Neuronal stem cell (in vitro differentiated cells): ENCODE measurements around the gene HSPA2.
"Not testable (repeated sequence)": the region's sequence is repeated elsewhere in the genome, so short reads cannot be mapped to it uniquely, and the experiment has no call there.

Source experiments
- DNase-seq: peaks from one replicate; pipeline ENCODE4 v3.0.0-alpha.2; 2013; ENCODE audit warnings: low spot score
- H2AFZ ChIP-seq: one replicate; pipeline ENCODE4 v1.6.1; 2013; ENCODE audit warnings: mild to moderate bottlenecking, low read length, inconsistent platforms
- H2AK5ac ChIP-seq: 2 replicates; pipeline ENCODE4 v1.6.1; 2013; ENCODE audit warnings: low read depth, mild to moderate bottlenecking, inconsistent platforms, low read length, moderate library complexity, mixed read lengths
- H2BK120ac ChIP-seq: 2 replicates; pipeline ENCODE4 v1.6.1; 2013; ENCODE audit warnings: low read depth, mild to moderate bottlenecking, inconsistent platforms, low read length, moderate library complexity, mixed read lengths
- H2BK12ac ChIP-seq: one replicate; pipeline ENCODE4 v1.6.1; 2013; ENCODE audit warnings: low read length, inconsistent platforms
- H2BK15ac ChIP-seq: 2 replicates; pipeline ENCODE4 v1.6.1; 2013; ENCODE audit warnings: mild to moderate bottlenecking, low read length, inconsistent platforms, mixed read lengths
- H2BK5ac ChIP-seq: one replicate; pipeline ENCODE4 v1.6.1; 2013; ENCODE audit warnings: inconsistent platforms, mild to moderate bottlenecking, low read length, moderate library complexity
- H3K14ac ChIP-seq: one replicate; pipeline ENCODE4 v1.6.1; 2013; ENCODE audit warnings: low read length, inconsistent platforms
- H3K18ac ChIP-seq: 2 replicates; pipeline ENCODE4 v1.6.1; 2013; ENCODE audit warnings: low read length, inconsistent platforms
- H3K23ac ChIP-seq: 2 replicates; pipeline ENCODE4 v1.6.1; 2013; ENCODE audit warnings: low read depth, mild to moderate bottlenecking, mixed read lengths, low read length, inconsistent platforms; ENCODE audit not compliant: poor library complexity
- H3K27ac ChIP-seq: replicated peaks from 3 replicates; pipeline ENCODE4 v1.5.1; 2013; ENCODE audit warnings: low read length, inconsistent platforms
- H3K27me3 ChIP-seq, 3 experiments: 2 replicates each; pipeline ENCODE4 v1.6.1; 2013; ENCODE audit warnings: low read length in 3 of 3, mild to moderate bottlenecking in 2 of 3, inconsistent platforms in 1 of 3, low read depth in 1 of 3, mixed read lengths in 1 of 3, moderate library complexity in 1 of 3; ENCODE audit not compliant: control insufficient read depth in 3 of 3, insufficient read depth in 3 of 3
- H3K36me3 ChIP-seq, 2 donors: replicated peaks in 1 of 2; 2 replicates each; pipeline ENCODE4 v1.6.1; 2013; ENCODE audit warnings: low read length in 2 of 2; ENCODE audit not compliant: control insufficient read depth in 2 of 2, insufficient read depth in 2 of 2
- H3K4ac ChIP-seq: 2 replicates; pipeline ENCODE4 v1.6.1; 2013; ENCODE audit warnings: inconsistent platforms, mild to moderate bottlenecking, low read length, moderate library complexity
- H3K4me1 ChIP-seq, 2 donors: 1 replicate in 1 of 2; 2 replicates in 1 of 2; pipeline ENCODE4 v1.6.1; 2013; ENCODE audit warnings: low read length in 2 of 2, low read depth in 1 of 2; ENCODE audit not compliant: control insufficient read depth in 2 of 2, insufficient read depth in 1 of 2
- H3K4me2 ChIP-seq: one replicate; pipeline ENCODE4 v1.6.1; 2013; ENCODE audit warnings: mild to moderate bottlenecking, low read length, inconsistent platforms; ENCODE audit not compliant: insufficient read depth, poor library complexity, severe bottlenecking
- H3K4me3 ChIP-seq, 2 donors: 2 replicates each; pipeline ENCODE4 v1.5.1; 2013; ENCODE audit warnings: low read length in 2 of 2, mild to moderate bottlenecking in 2 of 2, inconsistent platforms in 1 of 2, moderate library complexity in 1 of 2
- H3K79me1 ChIP-seq: one replicate; pipeline ENCODE4 v1.6.1; 2013; ENCODE audit warnings: low read depth, mild to moderate bottlenecking, inconsistent platforms, low read length, moderate library complexity
- H3K9ac ChIP-seq: one replicate; pipeline ENCODE4 v1.6.1; 2013; ENCODE audit warnings: mild to moderate bottlenecking, low read depth, low read length, inconsistent platforms; ENCODE audit not compliant: poor library complexity
- H3K9me3 ChIP-seq, 2 donors: replicated peaks in 1 of 2; 2 replicates each; pipeline versions ENCODE3 to v1.6.1; 2013; ENCODE audit warnings: low read length in 2 of 2, mild to moderate bottlenecking in 2 of 2, inconsistent platforms in 1 of 2, low read depth in 1 of 2, mixed read lengths in 1 of 2, moderate library complexity in 1 of 2; ENCODE audit not compliant: control insufficient read depth in 2 of 2, insufficient read depth in 1 of 2
- H4K8ac ChIP-seq: one replicate; pipeline ENCODE4 v1.6.1; 2013; ENCODE audit warnings: low read depth, mild to moderate bottlenecking, inconsistent platforms, low read length, moderate library complexity
- H4K91ac ChIP-seq: one replicate; pipeline ENCODE4 v1.6.1; 2013; ENCODE audit warnings: low read length, low read depth, mild to moderate bottlenecking, inconsistent platforms; ENCODE audit not compliant: poor library complexity
- WGBS, 2 donors: extraction: QIAGEN DNeasy Blood & Tissue Kit; methylation state at CpG; one replicate each; pipeline ENCODE4 v1.1.7; 2013; ENCODE audit warnings: missing lambda C conversion rate in 2 of 2, mixed read lengths in 1 of 2; ENCODE audit not compliant: insufficient read length in 2 of 2, insufficient replicate concordance in 1 of 2; ENCODE audit errors: extremely low coverage in 2 of 2; 5-methylcytosine and 5-hydroxymethylcytosine counted together

HSPA2 gene

DNA sequence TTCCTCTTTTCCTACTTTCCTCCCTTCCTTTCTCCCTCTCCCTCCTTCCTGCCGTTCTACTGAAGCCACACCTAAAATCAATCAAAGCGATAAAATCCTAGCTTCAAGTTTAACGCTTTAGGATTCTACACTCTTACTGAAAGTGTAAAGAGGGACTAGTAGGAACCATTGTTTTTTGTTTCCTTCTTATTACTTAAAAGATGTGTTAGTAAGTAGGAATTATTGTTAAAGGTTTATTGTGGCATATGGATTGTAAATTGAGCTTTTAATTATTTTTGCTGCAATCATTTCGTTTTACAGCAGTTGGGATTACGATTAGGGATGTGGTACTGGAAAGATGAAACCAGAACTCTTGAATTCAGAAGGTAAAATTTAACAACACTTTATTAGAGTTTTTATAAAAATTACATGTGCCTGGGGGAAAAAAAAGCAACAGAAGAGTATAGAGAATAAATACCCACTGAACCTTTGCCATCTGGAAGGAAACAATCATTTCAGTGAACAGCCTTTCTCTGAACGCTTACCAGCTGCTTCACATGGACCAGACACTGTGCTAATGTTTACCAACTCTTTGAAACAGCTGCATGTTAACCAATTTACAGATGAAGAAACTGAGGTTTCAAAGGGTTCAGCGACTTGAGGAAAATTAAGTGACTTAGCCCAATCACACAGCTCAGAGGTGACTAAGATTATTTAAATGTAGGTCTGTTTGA, 10.2 kb downstream of the HSPA2 start:
- no peak overlapping the region for H3K4me3 ChIP-seq
- no peak overlapping the region for H3K4me2 ChIP-seq
- WGBS, 2 donors = no CpG with 5 or more reads among the region's 7 CpGs
- no peak overlapping the region for H3K23ac ChIP-seq
- H3K9ac ChIP-seq = no peak overlapping the region
- H3K79me1 ChIP-seq = no peaks in the 10 kb centered on the region
- H2AFZ ChIP-seq = no peak overlapping the region
- no peaks in the 10 kb centered on the region for H3K9me3 ChIP-seq
- H3K18ac ChIP-seq = no peak overlapping the region
- no peak overlapping the region for H2AK5ac ChIP-seq
- no peak overlapping the region for H2BK5ac ChIP-seq
- no peak overlapping the region for H3K4ac ChIP-seq
- no peaks in the 10 kb centered on the region for H3K36me3 ChIP-seq
- no peak overlapping the region for H2BK120ac ChIP-seq
- H3K27ac ChIP-seq = no peak overlapping the region
- peaks cover 0 to 3% of the 10 kb centered on the region in 2 donors for H3K4me1 ChIP-seq
- H2BK12ac ChIP-seq = no peak overlapping the region
- H2BK15ac ChIP-seq = no peak overlapping the region
- H4K8ac ChIP-seq = no peak overlapping the region
- DNase-seq = no peak
- H3K14ac ChIP-seq = no peak overlapping the region
- H4K91ac ChIP-seq = no peak overlapping the region
- peaks cover 0 to 40% (median 25%) of the 10 kb centered on the region in 3 experiments for H3K27me3 ChIP-seq

DNA sequence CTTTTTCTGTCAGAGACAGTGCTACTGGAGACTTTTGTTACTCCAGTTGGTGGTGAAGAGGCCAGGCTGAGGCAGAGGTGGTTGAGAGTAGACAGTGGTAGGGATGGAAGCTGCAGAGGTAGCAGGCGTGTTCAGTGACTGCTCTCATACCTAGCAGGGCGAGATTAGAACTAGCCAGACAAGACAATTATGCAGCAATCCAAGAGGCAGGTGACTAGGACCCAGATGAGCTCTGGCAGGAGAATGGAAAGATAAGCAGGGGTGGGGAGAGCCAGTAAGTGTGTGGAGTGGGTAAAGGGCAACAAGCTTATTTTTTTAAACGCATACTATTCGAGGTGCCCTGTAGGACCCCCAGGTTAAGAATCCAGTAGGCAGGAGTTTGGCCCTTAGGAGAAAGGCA, 14.0 kb downstream of the HSPA2 start:
- Histone ChIP-seq H2BK120ac (no peak overlapping the region), H3K4me1 (peaks cover 0 to 3% of the 10 kb centered on the region in 2 donors), H3K18ac (no peak overlapping the region), H3K4me2 (no peak overlapping the region), H2BK12ac (no peak overlapping the region), H3K4me3 (peak overlapping the region in 1 of 2 donors; percentile 34), H3K23ac (no peak overlapping the region), H4K8ac (no peak overlapping the region), H3K27ac (no peak overlapping the region), H2AK5ac (no peak overlapping the region), H3K27me3 (peaks cover 0 to 28% (median 14%) of the 10 kb centered on the region in 3 experiments), H3K79me1 (no peaks in the 10 kb centered on the region), H2BK5ac (no peak overlapping the region), H2AFZ (no peak overlapping the region), H3K14ac (no peak overlapping the region), H2BK15ac (no peak overlapping the region), H4K91ac (no peak overlapping the region), H3K36me3 (no peaks in the 10 kb centered on the region), H3K4ac (no peak overlapping the region), H3K9ac (no peak overlapping the region), H3K9me3 (no peaks in the 10 kb centered on the region)
- no CpG with 5 or more reads among the region's 4 CpGs for WGBS, 2 donors
- DNase-seq = no peak

DNA sequence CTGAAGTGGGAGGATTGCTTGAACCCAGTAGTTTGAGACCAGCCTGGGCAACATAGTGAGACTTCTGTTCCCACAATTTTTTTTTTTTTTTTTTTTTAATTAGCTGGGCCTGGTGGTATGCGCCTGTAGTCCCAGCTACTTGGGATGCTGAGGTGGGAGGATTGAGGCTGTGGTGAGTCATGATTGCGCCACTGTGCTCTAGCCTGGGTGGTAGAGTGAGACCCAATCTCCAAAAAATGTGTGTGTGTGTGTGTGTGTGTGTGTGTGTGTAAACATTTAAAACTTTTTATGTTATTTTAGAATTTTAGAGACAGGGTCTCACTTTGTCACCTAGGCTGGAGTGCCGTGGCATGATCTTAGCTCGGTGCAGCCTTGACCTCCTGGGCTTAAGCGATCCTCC, 16.0 kb downstream of the HSPA2 start:
- no peaks in the 10 kb centered on the region for H3K4me1 ChIP-seq
- H3K4me3 ChIP-seq = no peak overlapping the region
- no peaks in the 10 kb centered on the region for H3K79me1 ChIP-seq
- H3K9me3 ChIP-seq = no peaks in the 10 kb centered on the region
- H3K27ac ChIP-seq = no peak overlapping the region
- H3K9ac ChIP-seq = no peak overlapping the region
- H2BK15ac ChIP-seq = no peak overlapping the region
- H2BK5ac ChIP-seq = no peak overlapping the region
- no peak overlapping the region for H3K4ac ChIP-seq
- no peak overlapping the region for H2AK5ac ChIP-seq
- H3K18ac ChIP-seq = no peak overlapping the region
- H4K8ac ChIP-seq = no peak overlapping the region
- no peak overlapping the region for H3K14ac ChIP-seq
- H2AFZ ChIP-seq = no peak overlapping the region
- no peak for DNase-seq
- no peak overlapping the region for H4K91ac ChIP-seq
- no peaks in the 10 kb centered on the region for H3K36me3 ChIP-seq
- H3K23ac ChIP-seq = no peak overlapping the region
- no peak overlapping the region for H3K4me2 ChIP-seq
- no CpG with 5 or more reads among the region's 5 CpGs for WGBS, 2 donors
- no peak overlapping the region for H2BK120ac ChIP-seq
- H3K27me3 ChIP-seq = peaks cover 0 to 9% (median 1%) of the 10 kb centered on the region in 3 experiments
- H2BK12ac ChIP-seq = no peak overlapping the region

DNA sequence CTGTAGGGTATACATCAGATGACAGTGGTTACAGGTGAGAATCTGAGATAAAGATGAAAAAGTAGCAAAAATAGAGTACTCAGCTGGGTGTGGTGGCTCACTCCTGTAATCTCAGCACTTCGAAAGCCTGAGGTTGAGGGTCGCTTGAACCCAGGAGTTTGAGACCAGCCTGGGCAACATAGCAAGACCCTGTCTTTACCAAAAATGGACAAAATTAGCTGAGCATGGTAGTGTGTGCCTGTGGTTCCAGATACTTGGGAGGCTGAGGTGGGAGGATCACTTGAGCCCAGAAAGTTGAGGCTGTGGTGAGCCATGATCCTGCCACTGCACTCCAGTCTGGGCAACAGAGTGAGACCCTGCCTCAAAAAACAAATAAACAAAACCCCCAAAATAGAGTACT, 17.7 kb downstream of the HSPA2 start:
- not testable (repeated sequence) for H4K8ac ChIP-seq, H3K9ac ChIP-seq, H3K36me3 ChIP-seq, H2BK12ac ChIP-seq, H3K14ac ChIP-seq, H3K27me3 ChIP-seq, H3K18ac ChIP-seq, H3K27ac ChIP-seq, H3K9me3 ChIP-seq, H3K23ac ChIP-seq, H3K4me1 ChIP-seq, H3K79me1 ChIP-seq, H2AFZ ChIP-seq, H2BK120ac ChIP-seq, H2AK5ac ChIP-seq, H3K4me3 ChIP-seq, H4K91ac ChIP-seq, H3K4ac ChIP-seq, H3K4me2 ChIP-seq, H2BK15ac ChIP-seq, H2BK5ac ChIP-seq, DNase-seq
- WGBS, 2 donors = no CpG with 5 or more reads among the region's 2 CpGs
